Keratinocyte (primary cell): ENCODE results near the gene PROM1. TPM values are rescaled to one million over a fixed set of nuclear protein-coding genes. Genes with fewer than 3 reads are reported as not detected.

Experiments
- DNase-seq: peaks from one replicate; pipeline ENCODE4 v3.0.0-alpha.2; 2011; ENCODE audit warnings: low read depth, missing footprints, low spot score
- FAIRE-seq: peaks from 2 replicates; lab custom pipeline; 2011; peaks lifted over from hg19 to GRCh38; lab: Jason Lieb, UNC
- H2AFZ ChIP-seq: 2 replicates; pipeline ENCODE4 v1.6.0; 2012; ENCODE audit warnings: low read length, control low read depth, inconsistent platforms; ENCODE audit not compliant: control insufficient read depth
- H3K27ac ChIP-seq: 2 replicates; pipeline ENCODE4 v1.5.1; 2011; ENCODE audit warnings: low read length; ENCODE audit not compliant: control insufficient read depth, insufficient read depth
- H3K27me3 ChIP-seq: 3 replicates; pipeline ENCODE4 v1.6.0; 2011; ENCODE audit warnings: low read length; ENCODE audit not compliant: control insufficient read depth, insufficient read depth; ENCODE audit errors: extremely low read depth
- H3K36me3 ChIP-seq, 2 experiments: 2 replicates in 1 of 2; 3 replicates in 1 of 2; pipeline ENCODE4 v1.5.1; 2011; ENCODE audit warnings: low read length in 2 of 2, mild to moderate bottlenecking in 1 of 2; ENCODE audit not compliant: control insufficient read depth in 2 of 2, insufficient read depth in 2 of 2; ENCODE audit errors: extremely low read depth in 1 of 2
- H3K4me1 ChIP-seq: 3 replicates; pipeline ENCODE4 v1.5.1; 2011; ENCODE audit warnings: low read length; ENCODE audit not compliant: control insufficient read depth, insufficient read depth; ENCODE audit errors: extremely low read depth
- H3K4me2 ChIP-seq: 3 replicates; pipeline ENCODE4 v1.6.0; 2011; ENCODE audit warnings: low read depth, low read length; ENCODE audit not compliant: control insufficient read depth, insufficient read depth; ENCODE audit errors: extremely low read depth
- H3K4me3 ChIP-seq, 3 experiments: fragments of 200-600 bp in 1 of 3; sonication (generic) in 1 of 3; 2 replicates in 2 of 3; 3 replicates in 1 of 3; pipeline ENCODE4 v1.5.1; 2011 to 2016; ENCODE audit warnings: low read length in 3 of 3, mild to moderate bottlenecking in 3 of 3, control low read depth in 2 of 3, inconsistent platforms in 1 of 3, low read depth in 1 of 3, mixed read lengths in 1 of 3, mixed run types in 1 of 3, moderate library complexity in 1 of 3; ENCODE audit not compliant: control insufficient read depth in 2 of 3, insufficient read depth in 2 of 3; ENCODE audit errors: extremely low read depth in 1 of 3
- H3K79me2 ChIP-seq: 2 replicates; pipeline ENCODE4 v1.6.0; 2012; ENCODE audit warnings: low read length; ENCODE audit not compliant: control insufficient read depth, insufficient read depth
- H3K9ac ChIP-seq: 3 replicates; pipeline ENCODE4 v1.6.0; 2011; ENCODE audit warnings: low read length; ENCODE audit not compliant: control insufficient read depth, insufficient read depth; ENCODE audit errors: extremely low read depth
- H3K9me1 ChIP-seq: 3 replicates; pipeline ENCODE4 v1.6.0; 2011; ENCODE audit warnings: low read length; ENCODE audit not compliant: control insufficient read depth, insufficient read depth; ENCODE audit errors: extremely low read depth
- H3K9me3 ChIP-seq: 2 replicates; pipeline ENCODE4 v1.5.1; 2012; ENCODE audit warnings: low read depth, low read length; ENCODE audit not compliant: control insufficient read depth
- H4K20me1 ChIP-seq: 3 replicates; pipeline ENCODE4 v1.6.0; 2011; ENCODE audit warnings: low read length; ENCODE audit not compliant: control insufficient read depth, insufficient read depth; ENCODE audit errors: extremely low read depth
- CTCF ChIP-seq, 3 experiments: IDR thresholded peaks in 1 of 3; conservative IDR thresholded peaks in 1 of 3; optimal IDR thresholded peaks in 1 of 3; 2 replicates in 2 of 3; 3 replicates in 1 of 3; pipeline versions ENCODE3 to v1.5.1; 2011; ENCODE audit warnings: low read length in 3 of 3, mild to moderate bottlenecking in 3 of 3, moderate library complexity in 2 of 3, control low read depth in 1 of 3, inconsistent platforms in 1 of 3; ENCODE audit not compliant: insufficient read depth in 2 of 3; ENCODE audit errors: extremely low read depth in 1 of 3
- EZH2 ChIP-seq: IDR thresholded peaks from one replicate; pipeline ENCODE4 v1.6.1; 2012; ENCODE audit warnings: inconsistent platforms, mild to moderate bottlenecking, low read length, moderate library complexity
- dilution Hi-C: fragments of 300-500 bp; cut with MboI; formaldehyde crosslinking; loops from one replicate; pipeline ENCODE4 v1.7.0; 2020; ENCODE audit warnings: low sequenced_read_pairs; ENCODE audit not compliant: extremely low pct_ligation_motif_present
- polyA plus RNA-seq, 5 experiments: library from polyadenylated mRNA; depleted of rRNA in 3 of 5; stranded (reverse) in 3 of 5; stranded (forward) in 1 of 5; unstranded in 1 of 5; fragments of >200 nt; gene quantifications; 1 replicate in 1 of 5; 2 replicates in 3 of 5; 3 replicates in 1 of 5; pipeline versions ENCODE4 v1.2.1 to v1.2.3, GENCODE V29; 2011 to 2012; ENCODE audit warnings: missing spikeins in 2 of 5, low read depth in 1 of 5, low replicate concordance in 1 of 5

PROM1 gene
- polyA plus RNA-seq, 1 donor (not counting 4 experiments of a cell fraction or from before 2014, with no cell fraction given) = not detected

GRCh38 chr4:16006771-16007446 is 76.9 kb downstream of the PROM1 start:
- FAIRE-seq = no peak
- dilution Hi-C loops = no loop called here

DNA sequence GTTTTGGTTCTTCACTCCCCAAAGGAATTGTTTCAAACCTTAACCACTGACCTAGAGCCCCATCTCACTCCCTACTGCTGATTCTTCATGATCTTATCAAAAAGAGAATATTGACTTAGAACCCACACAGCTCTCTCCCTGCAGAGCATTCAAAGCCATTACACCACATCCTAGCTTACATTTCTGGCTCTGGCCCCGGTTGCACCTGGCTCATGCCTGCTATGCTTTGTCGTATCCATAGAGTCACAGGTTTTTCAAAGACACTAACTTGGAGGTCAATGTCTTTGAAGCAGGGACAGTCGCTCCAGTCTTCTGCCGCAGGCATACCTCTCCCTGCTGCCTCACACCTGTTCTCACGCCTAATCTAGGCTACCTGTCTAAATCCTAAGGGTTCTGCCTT is 78.1 kb downstream of the PROM1 start:
- Histone ChIP-seq H3K79me2 (no peaks in the 10 kb centered on the region), H3K27me3 (peaks cover 17% of the 10 kb centered on the region), H4K20me1 (no peaks in the 10 kb centered on the region), H3K9me3 (no peaks in the 10 kb centered on the region), H2AFZ (no peak overlapping the region), H3K27ac (no peak overlapping the region), H3K4me1 (no peaks in the 10 kb centered on the region), H3K4me3 (no peak overlapping the region), H3K9ac (no peak overlapping the region), H3K4me2 (no peak overlapping the region), H3K36me3 (no peaks in the 10 kb centered on the region), H3K9me1 (no peaks in the 10 kb centered on the region)
- DNase-seq (no peak), FAIRE-seq (no peak)
- TF ChIP-seq CTCF (optimal IDR thresholded peaks at IDR 0.05 in 1 of 3, IDR thresholded peaks at IDR 0.05 in 1 of 3, conservative IDR thresholded peaks at IDR 0.05 in 1 of 3; ENCODE audit: extremely low read depth in 1 of 3, insufficient read depth in 2 of 3, low read length in 3 of 3) (no peak), EZH2 (no peak)
- dilution Hi-C loops = no loop called here

More at GRCh38 chr4:16006771-16007446, 76.9 kb downstream of the PROM1 start:
- Histone ChIP-seq H3K79me2 (no peaks in the 10 kb centered on the region), H3K9me3 (no peaks in the 10 kb centered on the region), H3K4me1 (no peaks in the 10 kb centered on the region), H3K27ac (no peak overlapping the region), H3K4me2 (no peak overlapping the region), H3K27me3 (peaks cover 17% of the 10 kb centered on the region), H3K9me1 (no peaks in the 10 kb centered on the region), H3K4me3 (no peak overlapping the region), H2AFZ (no peak overlapping the region), H4K20me1 (no peaks in the 10 kb centered on the region), H3K9ac (no peak overlapping the region), H3K36me3 (no peaks in the 10 kb centered on the region)
- no peak for DNase-seq
- TF ChIP-seq EZH2 = no peak
- TF ChIP-seq CTCF (optimal IDR thresholded peaks at IDR 0.05 in 1 of 3, IDR thresholded peaks at IDR 0.05 in 1 of 3, conservative IDR thresholded peaks at IDR 0.05 in 1 of 3; ENCODE audit: extremely low read depth in 1 of 3, insufficient read depth in 2 of 3, low read length in 3 of 3) = no peak
